Astrocyte (in vitro differentiated cells and primary cell): ENCODE results near the gene DLG3. TPM values are rescaled to one million over a fixed set of nuclear protein-coding genes. Genes with fewer than 3 reads are reported as not detected.

Experiments used
- DNase-seq: peaks from one replicate; pipeline ENCODE4 v3.0.0-alpha.2; 2010; ENCODE audit warnings: low read depth
- FAIRE-seq: peaks from 2 replicates; lab custom pipeline; 2011; peaks lifted over from hg19 to GRCh38; lab: Jason Lieb, UNC
- H2AFZ ChIP-seq: 2 replicates; pipeline ENCODE4 v1.6.0; 2012; ENCODE audit warnings: low read depth, low read length, inconsistent platforms
- H3K27ac ChIP-seq: 2 replicates; pipeline ENCODE4 v1.5.1; 2011; ENCODE audit warnings: low read depth, low read length, inconsistent platforms
- H3K27me3 ChIP-seq: 2 replicates; pipeline ENCODE4 v1.6.0; 2011; ENCODE audit warnings: low read length, inconsistent platforms; ENCODE audit not compliant: insufficient read depth
- H3K36me3 ChIP-seq: 2 replicates; pipeline ENCODE4 v1.5.1; 2011; ENCODE audit warnings: low read length, inconsistent platforms; ENCODE audit not compliant: insufficient read depth
- H3K4me1 ChIP-seq: 2 replicates; pipeline ENCODE4 v1.5.1; 2011; ENCODE audit warnings: low read length, inconsistent platforms; ENCODE audit not compliant: insufficient read depth
- H3K4me2 ChIP-seq: 2 replicates; pipeline ENCODE4 v1.6.0; 2012; ENCODE audit warnings: low read length, inconsistent platforms
- H3K4me3 ChIP-seq: 2 replicates; pipeline ENCODE4 v1.5.1; 2011; ENCODE audit warnings: low read depth, mild to moderate bottlenecking, low read length, inconsistent platforms; ENCODE audit not compliant: insufficient read depth
- H3K79me2 ChIP-seq: 2 replicates; pipeline ENCODE4 v1.6.0; 2012; ENCODE audit warnings: mild to moderate bottlenecking, low read length, inconsistent platforms; ENCODE audit not compliant: insufficient read depth
- H3K9ac ChIP-seq: 2 replicates; pipeline ENCODE4 v1.6.0; 2012; ENCODE audit warnings: mild to moderate bottlenecking, low read length, inconsistent platforms
- H3K9me3 ChIP-seq: 2 replicates; pipeline ENCODE4 v1.5.1; 2012; ENCODE audit warnings: low read depth, mild to moderate bottlenecking, low read length, inconsistent platforms; ENCODE audit not compliant: insufficient read depth
- H4K20me1 ChIP-seq: 2 replicates; pipeline ENCODE4 v1.6.0; 2012; ENCODE audit warnings: low read length, inconsistent platforms; ENCODE audit not compliant: insufficient read depth
- H3K27ac Mint-ChIP-seq: one replicate; pipeline ENCODE4 v1.8.0; 2021; ENCODE audit warnings: mild to moderate bottlenecking, mixed read lengths; ENCODE audit not compliant: unreplicated experiment
- H3K27me3 Mint-ChIP-seq: one replicate; pipeline ENCODE4 v1.8.0; 2021; ENCODE audit warnings: low read depth, mixed read lengths; ENCODE audit not compliant: unreplicated experiment
- H3K36me3 Mint-ChIP-seq: one replicate; pipeline ENCODE4 v1.8.0; 2021; ENCODE audit warnings: low read depth, mixed read lengths; ENCODE audit not compliant: unreplicated experiment
- H3K4me1 Mint-ChIP-seq: one replicate; pipeline ENCODE4 v1.8.0; 2021; ENCODE audit warnings: low read depth, mixed read lengths; ENCODE audit not compliant: unreplicated experiment
- H3K4me3 Mint-ChIP-seq: one replicate; pipeline ENCODE4 v1.8.0; 2021; ENCODE audit warnings: mild to moderate bottlenecking, moderate library complexity, mixed read lengths; ENCODE audit not compliant: unreplicated experiment
- H3K9me3 Mint-ChIP-seq: one replicate; pipeline ENCODE4 v1.8.0; 2021; ENCODE audit warnings: mild to moderate bottlenecking, mixed read lengths; ENCODE audit not compliant: unreplicated experiment
- CTCF ChIP-seq: IDR thresholded peaks from 2 replicates; pipeline ENCODE4 v1.5.1; 2011; ENCODE audit warnings: low read depth, mild to moderate bottlenecking, inconsistent platforms, low read length, moderate library complexity; ENCODE audit not compliant: insufficient read depth
- EZH2 ChIP-seq: IDR thresholded peaks from 2 replicates; pipeline ENCODE4 v1.6.1; 2012; ENCODE audit warnings: mild to moderate bottlenecking, low read length, inconsistent platforms; ENCODE audit not compliant: insufficient read depth
- total RNA-seq: library from RNA; stranded (reverse); gene quantifications from 2 replicates; pipeline ENCODE4 v1.2.1, GENCODE V29; 2021

The DLG3 gene
- total RNA-seq, 1 donor from 2014 or later: 15.2 TPM

- Histone ChIP-seq H3K27ac (no peak overlapping the region), H3K9me3 (no peaks in the 10 kb centered on the region), H3K9ac (no peak overlapping the region), H3K36me3 (no peaks in the 10 kb centered on the region), H3K4me3 (no peak overlapping the region), H3K4me2 (no peak overlapping the region), H3K27me3 (no peaks in the 10 kb centered on the region), H2AFZ (no peak overlapping the region), H4K20me1 (no peaks in the 10 kb centered on the region), H3K4me1 (peaks cover 10% of the 10 kb centered on the region), H3K79me2 (no peaks in the 10 kb centered on the region)
- no peak overlapping the region for H3K27ac Mint-ChIP-seq
- H3K4me3 Mint-ChIP-seq: no peak overlapping the region
- H3K4me1 Mint-ChIP-seq: peaks cover 6% of the 10 kb centered on the region
- peak; percentile 97 for FAIRE-seq
- no peaks in the 10 kb centered on the region for H3K9me3 Mint-ChIP-seq
- H3K36me3 Mint-ChIP-seq: no peaks in the 10 kb centered on the region
- no peak for TF ChIP-seq EZH2
- no peak for TF ChIP-seq CTCF
- H3K27me3 Mint-ChIP-seq: peaks cover 3% of the 10 kb centered on the region
- no peak for DNase-seq
Measured at GRCh38 chrX:70437011-70437410, 7.6 kb upstream of the DLG3 start.

- Histone ChIP-seq H4K20me1 (no peaks in the 10 kb centered on the region), H2AFZ (no peak overlapping the region), H3K27me3 (no peaks in the 10 kb centered on the region), H3K4me3 (no peak overlapping the region), H3K9ac (no peak overlapping the region), H3K27ac (no peak overlapping the region), H3K4me2 (no peak overlapping the region), H3K9me3 (no peaks in the 10 kb centered on the region), H3K4me1 (peaks cover 10% of the 10 kb centered on the region), H3K79me2 (no peaks in the 10 kb centered on the region), H3K36me3 (no peaks in the 10 kb centered on the region)
- H3K27ac Mint-ChIP-seq: no peak overlapping the region
- DNase-seq (no peak), FAIRE-seq (peak; percentile 26)
- H3K4me1 Mint-ChIP-seq: peaks cover 6% of the 10 kb centered on the region
- no peaks in the 10 kb centered on the region for H3K36me3 Mint-ChIP-seq
- TF ChIP-seq CTCF (no peak), EZH2 (no peak)
- no peaks in the 10 kb centered on the region for H3K9me3 Mint-ChIP-seq
- H3K4me3 Mint-ChIP-seq: no peak overlapping the region
- peaks cover 3% of the 10 kb centered on the region for H3K27me3 Mint-ChIP-seq
Measured at GRCh38 chrX:70437921-70438665, 6.5 kb upstream of the DLG3 start.

- no peak for TF ChIP-seq CTCF
- TF ChIP-seq EZH2: no peak
- no peaks in the 10 kb centered on the region for H3K79me2 ChIP-seq
- H3K9ac ChIP-seq: no peak overlapping the region
- H3K27me3 ChIP-seq: no peaks in the 10 kb centered on the region
- peaks cover 7% of the 10 kb centered on the region for H3K4me1 ChIP-seq
- no peaks in the 10 kb centered on the region for H3K36me3 ChIP-seq
- H3K4me2 ChIP-seq: peak overlapping the region; percentile 30
- no peaks in the 10 kb centered on the region for H3K9me3 Mint-ChIP-seq
- no peaks in the 10 kb centered on the region for H3K36me3 Mint-ChIP-seq
- H4K20me1 ChIP-seq: no peaks in the 10 kb centered on the region
- H3K4me3 ChIP-seq: no peak overlapping the region
- no peak overlapping the region for H3K4me3 Mint-ChIP-seq
- no peaks in the 10 kb centered on the region for H3K9me3 ChIP-seq
- no peak overlapping the region for H3K27ac Mint-ChIP-seq
- H3K4me1 Mint-ChIP-seq: peaks cover 6% of the 10 kb centered on the region
- no peak for FAIRE-seq
- peak; percentile 16 for DNase-seq
- H3K27ac ChIP-seq: no peak overlapping the region
- H2AFZ ChIP-seq: no peak overlapping the region
- H3K27me3 Mint-ChIP-seq: peaks cover 8% of the 10 kb centered on the region
Measured at GRCh38 chrX:70439016-70439415, 5.6 kb upstream of the DLG3 start.
